ENCODE data around the gene CCL8.

CCL8 gene

GRCh38 chr17:34319039-34319483 is at the start of gene CCL8:
Gene CCL8, plus strand, starts transcription at chr17:34319435. Its CDS starts 67 bp downstream, at chr17:34319502.
- no peak for DNase-seq

DNA sequence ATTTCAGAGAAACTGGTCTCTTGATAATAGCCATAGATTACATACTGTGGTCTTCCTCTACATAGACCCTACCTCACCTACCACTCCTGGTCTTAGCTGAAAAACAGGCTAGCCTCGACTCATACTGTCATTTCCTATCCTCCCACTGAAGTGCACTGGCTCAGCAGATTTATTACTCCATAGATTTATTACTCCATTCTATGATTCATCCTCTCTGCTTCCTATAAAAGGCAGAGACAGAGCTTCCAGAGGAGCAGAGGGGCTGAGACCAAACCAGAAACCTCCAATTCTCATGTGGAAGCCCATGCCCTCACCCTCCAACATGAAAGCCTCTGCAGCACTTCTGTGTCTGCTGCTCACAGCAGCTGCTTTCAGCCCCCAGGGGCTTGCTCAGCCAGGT is 49.3 kb upstream of the CCL8 start, which contains the start of gene CCL7:
CCL7 (plus strand) TSS at position 253 of the 400 bp plus-strand sequence; CDS start at position 323, 70 bp downstream.
- DNase-seq, result no peak

- DNase-seq, result no peak
Measured at GRCh38 chr17:34275881-34276280, 43.4 kb upstream of the CCL8 start.

- no peak for DNase-seq
Measured at GRCh38 chr17:34276826-34277225, 42.4 kb upstream of the CCL8 start.

- DNase-seq, result no peak
Measured at GRCh38 chr17:34283571-34283970, 35.7 kb upstream of the CCL8 start.

GRCh38 chr17:34285286-34285792 is 33.9 kb upstream of the CCL8 start, which contains the start of gene CCL11:
Gene CCL11, plus strand, starts transcription at chr17:34285742. Its CDS starts 67 bp downstream, at chr17:34285809.
- no peak for DNase-seq

DNA sequence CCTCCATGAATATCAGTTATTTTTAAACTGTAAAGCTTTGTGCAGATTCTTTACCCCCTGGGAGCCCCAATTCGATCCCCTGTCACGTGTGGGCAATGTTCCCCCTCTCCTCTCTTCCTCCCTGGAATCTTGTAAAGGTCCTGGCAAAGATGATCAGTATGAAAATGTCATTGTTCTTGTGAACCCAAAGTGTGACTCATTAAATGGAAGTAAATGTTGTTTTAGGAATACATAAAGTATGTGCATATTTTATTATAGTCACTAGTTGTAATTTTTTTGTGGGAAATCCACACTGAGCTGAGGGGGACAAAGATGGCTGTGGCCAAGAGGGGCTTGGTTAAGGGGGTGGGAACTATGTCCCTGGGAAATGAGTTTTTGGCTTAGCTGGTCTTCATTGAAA is 31.4 kb upstream of the CCL8 start:
- no peak for DNase-seq

- no peak for DNase-seq
Measured at GRCh38 chr17:34290586-34290985, 28.6 kb upstream of the CCL8 start.

DNA sequence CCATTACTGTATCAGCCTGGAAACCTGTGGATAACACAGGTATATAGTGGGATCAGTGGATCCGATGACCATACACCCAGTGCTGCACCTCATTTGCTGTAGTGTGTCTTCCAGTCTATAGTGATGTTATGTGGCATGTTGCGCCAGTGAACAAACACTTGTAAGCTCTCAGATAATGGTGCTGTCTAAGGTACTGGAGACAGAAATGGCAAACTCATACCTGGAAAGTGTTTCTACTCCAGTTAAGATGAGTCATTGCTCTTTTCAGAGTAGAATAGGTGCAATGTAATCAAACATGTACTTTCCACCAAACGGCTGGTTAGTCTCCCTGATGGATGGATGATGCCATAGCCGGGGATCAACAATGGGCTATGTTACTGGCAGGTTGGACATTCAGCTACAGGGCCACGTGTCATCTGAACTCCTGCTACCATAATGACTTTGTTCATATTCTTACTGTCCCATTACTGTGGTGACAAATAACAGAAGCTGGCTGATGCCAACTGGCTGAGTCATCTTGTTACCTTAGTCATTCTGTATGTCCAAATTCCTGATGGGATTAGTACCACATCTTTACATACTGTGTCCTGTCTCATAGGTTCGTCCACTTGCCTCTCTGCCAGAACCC is 27.4 kb upstream of the CCL8 start:
- no peak for DNase-seq

GRCh38 chr17:34299027-34299426 is 20.2 kb upstream of the CCL8 start:
- no peak for DNase-seq

DNA sequence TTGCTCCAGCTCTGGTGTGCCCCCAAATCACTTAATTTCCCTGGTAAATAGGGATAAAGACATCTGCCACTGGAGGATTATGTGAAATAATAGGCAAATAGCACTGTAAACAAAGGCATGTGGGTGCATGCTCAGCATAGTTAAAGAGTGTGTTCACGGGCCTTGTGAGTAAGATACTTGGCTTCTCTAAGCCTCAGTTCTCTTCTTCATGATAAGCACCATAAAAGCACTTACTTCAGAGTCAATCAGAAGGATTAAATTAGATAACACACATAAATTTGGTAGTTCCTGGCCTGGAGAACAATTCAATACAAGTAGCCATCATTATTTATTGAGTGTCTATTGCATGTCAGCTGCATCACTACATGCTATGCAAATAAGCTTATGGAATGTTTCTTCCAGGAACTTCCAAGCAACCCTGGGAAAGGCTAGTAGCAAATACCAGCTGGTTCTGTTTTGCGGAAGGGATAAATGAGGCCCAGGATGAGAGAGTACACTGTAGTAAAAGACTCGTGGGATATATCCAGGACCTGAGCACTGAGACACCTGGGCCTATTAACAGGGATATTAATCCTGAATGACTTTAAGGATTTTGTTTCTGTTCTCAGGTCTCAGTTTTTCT is 19.2 kb upstream of the CCL8 start:
- no peak for DNase-seq

DNA sequence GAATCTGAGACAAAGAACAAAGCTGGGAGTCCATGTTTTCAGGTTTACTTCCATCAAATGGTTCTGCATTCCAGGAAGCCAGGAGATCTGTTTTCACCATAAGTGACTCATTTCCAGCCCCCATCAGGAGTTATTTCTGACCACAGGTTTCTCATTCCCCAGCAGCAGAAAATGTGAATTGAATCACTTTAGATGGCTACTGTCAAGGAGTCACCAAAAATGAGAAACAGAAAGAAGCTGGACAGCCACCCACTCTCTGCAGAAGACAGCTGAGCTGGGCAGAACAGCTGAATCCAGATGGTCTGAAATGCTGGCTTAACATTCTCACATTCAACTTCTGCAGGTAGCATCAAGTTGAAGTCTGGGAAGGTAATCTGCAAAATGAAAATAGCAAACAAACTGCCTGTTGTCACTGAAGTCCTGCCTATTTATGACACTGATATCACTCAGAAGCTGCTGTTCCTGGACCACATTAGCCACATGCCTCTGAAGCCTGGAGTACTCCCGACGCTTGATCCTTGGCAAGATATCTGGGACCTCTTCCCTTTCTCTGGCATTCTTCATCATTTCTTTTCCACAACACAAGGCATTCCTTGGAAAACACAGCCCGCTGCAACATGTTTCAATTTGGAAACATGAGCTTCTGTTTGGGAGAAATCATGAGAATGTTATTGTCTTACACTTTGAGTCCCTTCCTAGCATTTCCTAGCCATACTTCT is 18.4 kb upstream of the CCL8 start:
- no peak for DNase-seq

DNA sequence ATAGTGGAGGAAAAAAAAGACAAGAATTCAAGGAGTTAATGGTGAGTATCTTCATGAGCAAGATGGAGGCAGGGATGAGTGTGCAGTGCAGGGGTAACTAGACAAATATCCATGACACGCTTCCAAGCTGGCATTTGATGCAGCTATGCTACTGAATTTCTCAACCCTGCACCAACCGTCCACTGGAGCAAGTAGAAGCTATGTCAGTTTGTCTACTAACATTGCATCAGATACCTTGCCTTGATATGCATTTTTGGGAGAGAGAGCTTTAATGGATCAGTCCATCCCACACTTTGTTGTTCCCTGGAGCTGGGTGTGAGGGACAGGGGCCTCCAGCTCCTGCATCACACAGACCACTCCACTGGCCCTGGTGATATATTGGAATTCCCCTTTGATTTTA is 17.2 kb upstream of the CCL8 start:
- DNase-seq, result no peak

GRCh38 chr17:34302636-34303035 is 16.6 kb upstream of the CCL8 start:
- no peak for DNase-seq

- DNase-seq, result no peak
Measured at GRCh38 chr17:34303606-34304005, 15.6 kb upstream of the CCL8 start.

DNA sequence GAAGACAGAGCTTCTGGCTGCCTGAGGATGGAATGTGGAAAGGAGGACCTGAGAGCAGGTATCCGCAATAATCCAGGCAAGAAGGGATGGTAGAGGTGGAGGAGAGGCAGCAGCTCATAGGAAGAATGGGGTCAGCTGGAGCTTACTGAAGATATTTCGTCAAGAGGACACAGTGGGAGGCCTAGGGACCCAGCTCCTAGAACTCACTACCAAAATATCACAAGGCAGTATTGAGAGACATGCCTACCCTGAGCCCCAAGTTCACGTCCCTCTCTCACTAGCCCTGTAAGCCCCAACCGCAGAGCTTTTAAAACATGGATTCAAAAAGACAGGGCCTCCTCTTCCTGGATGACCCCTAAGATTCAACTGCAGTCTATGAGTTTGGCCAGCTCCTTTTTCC is 14.2 kb upstream of the CCL8 start:
- no peak for DNase-seq

DNA sequence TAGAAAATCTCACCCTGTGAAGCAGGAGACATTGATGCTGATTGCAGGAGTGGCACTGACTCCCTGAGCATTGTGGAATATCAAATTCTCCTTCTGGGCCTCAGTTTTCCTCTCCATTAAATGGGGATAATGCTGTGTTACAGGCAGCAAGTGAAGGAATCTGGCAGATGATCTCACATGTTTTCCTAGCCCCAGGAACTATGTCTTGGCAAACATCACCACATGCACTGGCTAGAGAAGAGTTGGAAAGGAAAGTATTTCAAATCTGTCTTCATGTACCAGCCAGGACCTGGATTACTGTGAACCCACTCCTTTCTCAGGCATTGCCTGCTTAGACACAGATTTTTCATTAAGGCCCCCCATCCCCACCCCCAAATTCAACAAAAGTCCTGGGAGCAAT is 13.6 kb upstream of the CCL8 start:
- no peak for DNase-seq

DNA sequence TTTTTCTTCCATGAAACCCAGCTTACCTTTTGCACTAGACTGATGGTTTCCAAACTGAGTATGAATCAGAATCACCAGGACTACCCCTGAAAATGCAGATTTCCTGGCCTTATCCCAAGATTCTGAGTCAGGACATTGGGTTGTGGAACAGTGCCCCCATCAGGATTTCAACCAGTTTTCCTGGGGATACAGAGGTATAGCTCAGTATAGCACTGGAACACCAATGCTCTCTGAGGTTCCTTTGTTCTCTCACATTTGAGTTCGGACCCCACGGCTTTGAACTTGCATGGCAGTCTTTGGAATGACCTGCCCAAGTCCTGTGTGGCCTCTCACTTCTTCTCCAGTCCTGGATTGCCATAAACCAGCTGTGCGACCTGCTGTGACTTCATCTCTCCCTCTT is 12.8 kb upstream of the CCL8 start:
- no peak for DNase-seq

DNA sequence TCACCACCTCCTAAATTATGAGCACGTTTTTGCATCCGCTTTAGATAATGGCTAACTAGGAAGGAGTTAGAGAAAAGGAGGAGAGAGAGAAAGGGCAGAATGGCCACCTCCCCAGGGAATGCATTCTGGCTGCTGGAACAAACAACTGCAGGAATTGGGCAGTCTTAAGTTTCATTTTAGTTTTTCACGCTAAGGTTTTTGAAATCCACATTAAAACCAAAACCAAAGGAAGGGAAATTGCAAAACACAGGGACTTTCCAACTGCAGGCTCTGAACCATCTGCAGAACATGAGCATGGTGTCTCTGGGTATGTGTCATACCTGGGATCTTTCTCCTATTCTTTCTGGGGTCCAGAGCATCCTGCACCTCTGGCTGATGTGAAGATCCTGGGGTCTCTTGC is 12.1 kb upstream of the CCL8 start:
- no peak for DNase-seq

DNA sequence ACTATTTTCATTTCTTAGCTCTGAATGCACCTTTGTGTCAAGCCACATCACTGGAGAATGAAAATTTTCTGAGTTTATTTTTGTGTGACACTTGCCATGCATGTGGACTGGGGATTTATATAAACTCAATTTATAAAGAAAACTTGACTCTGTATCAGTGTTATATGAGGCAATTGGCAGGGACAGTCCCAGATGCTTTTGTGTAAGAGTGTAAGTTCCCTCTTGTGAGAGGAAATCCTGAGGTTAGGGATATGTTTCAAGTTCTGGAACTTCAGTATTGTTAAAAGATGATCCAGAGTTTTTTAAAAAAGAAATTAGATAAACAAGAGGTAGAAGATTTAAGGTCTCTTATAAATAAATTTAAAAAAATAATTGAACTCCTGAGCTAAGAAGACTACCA is 10.9 kb upstream of the CCL8 start:
- DNase-seq, result no peak

GRCh38 chr17:34311291-34311690 is 7.9 kb upstream of the CCL8 start:
- DNase-seq, result no peak

GRCh38 chr17:34312080-34312479 is 7.2 kb upstream of the CCL8 start:
- no peak for DNase-seq

DNA sequence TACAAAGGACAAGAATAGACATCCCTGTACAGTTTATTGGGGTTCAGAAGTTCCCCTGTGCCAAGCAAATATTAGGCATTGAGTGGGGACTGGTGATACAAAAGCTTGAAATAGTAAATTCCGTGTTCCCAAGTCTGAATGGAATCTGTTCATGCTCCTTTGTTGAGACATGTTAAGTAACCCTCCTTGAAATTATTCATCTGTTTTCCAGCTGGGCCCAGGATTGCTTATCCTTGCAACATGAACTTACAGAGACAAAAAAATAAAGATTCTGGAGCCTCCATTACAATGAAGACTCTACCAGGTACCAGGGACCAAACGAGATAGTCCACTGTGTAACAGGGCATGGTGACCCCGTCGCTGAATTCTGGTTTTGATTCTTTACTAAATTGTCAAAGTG is 6.1 kb upstream of the CCL8 start:
- DNase-seq, result no peak

GRCh38 chr17:34314279-34314678 is 5.0 kb upstream of the CCL8 start:
- DNase-seq, result no peak
